Chondrocyte (in vitro differentiated cells): ENCODE results near the gene TCAIM. TPM values are rescaled to one million over a fixed set of nuclear protein-coding genes. Genes with fewer than 3 reads are reported as not detected.
"Not testable (repeated sequence)": the region's sequence is repeated elsewhere in the genome, so short reads cannot be mapped to it uniquely, and the experiment has no call there.

Experiments
- DNase-seq: peaks from one replicate; pipeline ENCODE4 v3.0.0; 2021; ENCODE audit warnings: mixed read lengths, low spot score
- H3K27ac Mint-ChIP-seq: one replicate; pipeline ENCODE4 v1.8.0; 2021; ENCODE audit warnings: mild to moderate bottlenecking, moderate library complexity, mixed read lengths; ENCODE audit not compliant: unreplicated experiment
- H3K27me3 Mint-ChIP-seq: 2 replicates; pipeline ENCODE4 v1.8.0; 2021; ENCODE audit warnings: low read depth, mixed read lengths
- H3K36me3 Mint-ChIP-seq: 2 replicates; pipeline ENCODE4 v1.8.0; 2021; ENCODE audit warnings: low read depth, mixed read lengths
- H3K4me1 Mint-ChIP-seq: 2 replicates; pipeline ENCODE4 v1.8.0; 2021; ENCODE audit warnings: low read depth, mild to moderate bottlenecking, mixed read lengths
- H3K4me3 Mint-ChIP-seq: one replicate; pipeline ENCODE4 v1.8.0; 2021; ENCODE audit warnings: mild to moderate bottlenecking, moderate library complexity, mixed read lengths; ENCODE audit not compliant: unreplicated experiment
- H3K9me3 Mint-ChIP-seq: 2 replicates; pipeline ENCODE4 v1.8.0; 2021; ENCODE audit warnings: low read depth, mixed read lengths
- total RNA-seq: library from RNA; stranded (reverse); gene quantifications from 3 replicates; pipeline ENCODE4 v1.2.1, GENCODE V29; 2021
- TF ChIP-seq, protein P1 (sequence below): fragments of 200-600 bp; sonication (generic); IDR thresholded peaks from 2 replicates; pipeline ENCODE4 v1.5.0; 2021; ENCODE audit warnings: antibody characterized with exemption, mild to moderate bottlenecking, moderate library complexity

TCAIM gene
- total RNA-seq, 1 donor from 2014 or later = 24.1 TPM

DNA sequence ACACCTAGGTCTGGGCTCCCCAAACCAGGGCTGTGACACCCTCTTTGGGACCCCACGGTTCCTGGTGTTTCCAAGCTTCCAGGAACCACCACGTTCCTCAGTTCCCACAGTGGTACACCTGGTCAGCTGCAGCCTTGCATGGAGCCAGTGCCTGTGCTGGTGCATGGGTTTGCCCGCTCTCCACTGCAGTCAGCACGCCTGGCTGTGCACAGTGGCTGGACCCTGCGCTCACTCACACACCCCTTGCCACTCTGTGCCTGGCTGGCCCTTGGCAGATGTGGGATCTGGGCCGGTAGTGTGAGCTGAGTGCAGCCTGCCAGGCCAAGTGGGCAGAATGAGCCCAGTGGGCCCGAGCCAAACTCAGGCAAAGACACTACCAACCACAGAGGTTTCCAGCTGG lies 48.8 kb downstream of the TCAIM start:
- Mint-ChIP-seq H3K27ac (no peak overlapping the region), H3K27me3 (no peaks in the 10 kb centered on the region), H3K4me1 (no peaks in the 10 kb centered on the region), H3K4me3 (no peak overlapping the region), H3K36me3 (peaks cover 4% of the 10 kb centered on the region), H3K9me3 (peaks cover 3% of the 10 kb centered on the region)
- TF ChIP-seq, protein P1, sequence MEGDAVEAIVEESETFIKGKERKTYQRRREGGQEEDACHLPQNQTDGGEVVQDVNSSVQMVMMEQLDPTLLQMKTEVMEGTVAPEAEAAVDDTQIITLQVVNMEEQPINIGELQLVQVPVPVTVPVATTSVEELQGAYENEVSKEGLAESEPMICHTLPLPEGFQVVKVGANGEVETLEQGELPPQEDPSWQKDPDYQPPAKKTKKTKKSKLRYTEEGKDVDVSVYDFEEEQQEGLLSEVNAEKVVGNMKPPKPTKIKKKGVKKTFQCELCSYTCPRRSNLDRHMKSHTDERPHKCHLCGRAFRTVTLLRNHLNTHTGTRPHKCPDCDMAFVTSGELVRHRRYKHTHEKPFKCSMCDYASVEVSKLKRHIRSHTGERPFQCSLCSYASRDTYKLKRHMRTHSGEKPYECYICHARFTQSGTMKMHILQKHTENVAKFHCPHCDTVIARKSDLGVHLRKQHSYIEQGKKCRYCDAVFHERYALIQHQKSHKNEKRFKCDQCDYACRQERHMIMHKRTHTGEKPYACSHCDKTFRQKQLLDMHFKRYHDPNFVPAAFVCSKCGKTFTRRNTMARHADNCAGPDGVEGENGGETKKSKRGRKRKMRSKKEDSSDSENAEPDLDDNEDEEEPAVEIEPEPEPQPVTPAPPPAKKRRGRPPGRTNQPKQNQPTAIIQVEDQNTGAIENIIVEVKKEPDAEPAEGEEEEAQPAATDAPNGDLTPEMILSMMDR = no peak
- no peak for DNase-seq

DNA sequence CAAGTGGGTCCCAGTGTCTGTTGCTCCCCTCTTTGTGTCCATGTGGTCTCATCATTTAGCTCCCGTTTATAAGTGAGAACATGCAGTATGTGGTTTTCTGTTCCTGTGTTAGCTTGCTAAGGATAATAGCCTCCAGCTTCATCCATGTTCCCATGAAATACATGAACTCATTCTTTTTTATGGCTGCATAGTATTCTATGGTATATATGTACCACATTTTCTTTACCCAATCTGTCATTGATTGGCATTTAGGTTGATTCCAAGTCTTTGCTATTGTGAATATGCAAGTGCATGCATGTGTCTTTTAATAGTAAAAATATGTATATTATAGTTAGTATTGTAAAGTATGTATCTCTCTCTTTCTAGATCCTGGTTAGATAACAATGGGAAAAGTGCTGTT lies 53.9 kb downstream of the TCAIM start:
- TF ChIP-seq, protein P1 = no peak
- Mint-ChIP-seq H3K4me1 (no peaks in the 10 kb centered on the region), H3K27me3 (no peaks in the 10 kb centered on the region), H3K36me3 (peaks cover 7% of the 10 kb centered on the region), H3K4me3 (no peak overlapping the region), H3K27ac (no peak overlapping the region), H3K9me3 (peaks cover 2% of the 10 kb centered on the region)
- no peak for DNase-seq

DNA sequence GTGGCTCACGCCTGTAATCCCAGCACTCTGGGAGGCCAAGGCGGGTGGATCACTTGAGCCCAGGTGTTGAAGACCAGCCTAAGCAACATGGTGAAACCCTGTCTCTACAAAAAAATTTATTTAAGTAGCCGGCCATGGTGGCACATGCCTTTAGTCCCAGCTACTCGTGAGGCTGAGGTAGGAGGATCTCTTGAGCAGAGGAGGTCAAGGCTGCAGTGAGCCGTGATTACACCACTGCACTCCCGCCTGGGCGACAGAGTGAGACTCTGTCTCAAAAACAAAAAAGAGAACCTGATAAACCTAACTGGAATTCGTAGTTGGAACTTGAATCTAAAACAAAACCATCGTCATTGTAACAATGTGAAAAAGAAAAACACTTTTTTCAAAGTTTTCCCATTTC lies 57.1 kb downstream of the TCAIM start:
- Mint-ChIP-seq H3K4me1 (peaks cover 3% of the 10 kb centered on the region), H3K9me3 (peaks cover 2% of the 10 kb centered on the region), H3K36me3 (peaks cover 10% of the 10 kb centered on the region), H3K27me3 (no peaks in the 10 kb centered on the region), H3K27ac (no peak overlapping the region), H3K4me3 (no peak overlapping the region)
- DNase-seq = no peak
- TF ChIP-seq, protein P1 = no peak

DNA sequence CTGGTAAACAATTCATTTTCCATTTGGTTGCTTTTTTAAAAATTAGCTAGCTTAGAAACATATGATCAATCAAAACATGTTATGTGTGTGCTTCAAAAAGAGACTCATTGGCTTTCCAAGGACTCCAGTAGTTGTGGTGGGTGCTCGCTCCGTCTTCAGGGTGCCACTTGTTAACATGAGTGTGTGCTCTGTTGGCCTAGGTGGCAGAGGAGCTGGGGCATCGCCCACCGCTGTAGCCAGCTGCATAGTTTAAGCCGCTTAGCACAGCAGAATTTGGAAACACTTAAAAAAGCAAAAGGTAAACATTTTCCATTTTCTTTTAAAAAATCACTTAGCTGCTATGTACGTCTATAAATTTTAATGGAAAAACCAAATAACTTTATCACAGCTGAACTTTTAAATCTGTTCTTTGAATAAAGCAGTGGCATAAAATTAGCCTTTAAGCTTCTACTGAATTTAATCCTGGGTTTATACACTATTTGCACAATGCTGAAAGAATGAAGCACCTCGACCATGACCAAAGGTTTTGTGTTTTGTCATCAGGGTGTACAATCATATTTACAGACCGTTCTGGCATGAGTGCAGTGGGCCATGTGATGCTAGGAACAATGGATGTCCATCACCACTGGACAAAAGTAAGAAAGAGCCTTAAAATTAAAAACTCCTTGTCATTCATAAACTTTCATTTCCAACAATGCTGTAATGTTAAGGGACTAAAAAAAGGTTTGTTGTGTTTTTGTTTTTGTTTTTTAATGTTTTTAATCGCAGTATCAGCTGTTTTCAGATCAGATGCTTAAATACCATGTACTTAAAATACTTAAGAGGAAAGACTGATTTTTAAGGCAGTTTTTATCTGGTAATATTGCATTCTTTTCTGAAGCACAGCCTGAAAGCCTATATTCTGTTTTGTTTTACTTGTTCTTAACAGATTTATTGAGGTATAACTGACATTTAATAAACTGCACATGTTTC lies 57.9 kb downstream of the TCAIM start:
- H3K36me3 Mint-ChIP-seq = peaks cover 14% of the 10 kb centered on the region
- no peak overlapping the region for H3K27ac Mint-ChIP-seq
- peaks cover 2% of the 10 kb centered on the region for H3K9me3 Mint-ChIP-seq
- no peak for DNase-seq
- H3K27me3 Mint-ChIP-seq = no peaks in the 10 kb centered on the region
- peaks cover 3% of the 10 kb centered on the region for H3K4me1 Mint-ChIP-seq
- H3K4me3 Mint-ChIP-seq = no peak overlapping the region
- TF ChIP-seq, protein P1 = no peak

DNA sequence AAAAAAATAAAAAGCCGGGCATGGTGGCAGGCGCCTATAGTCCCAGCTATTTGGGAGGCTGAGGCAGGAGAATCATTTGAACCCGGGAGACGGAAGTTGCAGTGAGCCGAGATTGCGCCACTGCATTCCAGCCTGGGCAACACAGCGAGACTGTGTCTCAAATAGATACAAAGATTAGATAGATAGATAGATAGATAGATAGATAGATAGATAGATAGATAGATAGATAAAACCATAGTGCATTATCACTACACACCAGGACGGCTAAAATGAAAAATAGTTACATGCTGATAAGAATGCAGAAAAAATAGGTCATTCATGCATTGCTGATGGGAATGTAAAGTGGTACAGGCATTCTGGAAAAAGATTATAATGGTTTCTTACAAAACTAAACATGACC lies 59.7 kb downstream of the TCAIM start:
- not testable (repeated sequence) for DNase-seq, H3K27me3 Mint-ChIP-seq, H3K4me1 Mint-ChIP-seq, H3K4me3 Mint-ChIP-seq, H3K9me3 Mint-ChIP-seq, H3K27ac Mint-ChIP-seq
- peaks cover 15% of the 10 kb centered on the region for H3K36me3 Mint-ChIP-seq
